CD8-positive, alpha-beta memory T cell (primary cell): ENCODE data around the gene ETAA1. TPM values are rescaled to one million over a fixed set of nuclear protein-coding genes. Genes with fewer than 3 reads are reported as not detected.
A peak's percentile ranks its signal among the peaks of the same experiment; 100 is the strongest.

ENCODE experiments used
- CTCF ChIA-PET: fragments of 350-600 bp; sonication (Branson Sonifier 250); formaldehyde crosslinking; loops from one replicate; lab custom pipeline; 2021; ENCODE audit warnings: antibody characterized with exemption; lab: Charles Lee
- POLR2A ChIA-PET: fragments of 350-600 bp; sonication (Branson Sonifier 250); formaldehyde crosslinking; loops from one replicate; lab custom pipeline; 2021; ENCODE audit warnings: antibody characterized with exemption; lab: Charles Lee
- DNase-seq, 5 donors: peaks; one replicate each; pipeline versions ENCODE4 v3.0.0 to v3.0.0-alpha.2; 2020 to 2022; ENCODE audit warnings: mixed read lengths in 1 of 5
- H3K27ac ChIP-seq: one replicate; pipeline ENCODE4 v1.7.0; 2013; ENCODE audit warnings: low read depth, mild to moderate bottlenecking, low read length, moderate library complexity
- H3K27me3 ChIP-seq: 2 replicates; pipeline ENCODE4 v1.7.0; 2013; ENCODE audit warnings: low read length, mild to moderate bottlenecking; ENCODE audit not compliant: insufficient read depth, poor library complexity, severe bottlenecking
- H3K36me3 ChIP-seq: 2 replicates; pipeline ENCODE4 v1.7.0; 2013; ENCODE audit warnings: mild to moderate bottlenecking, low read length, moderate library complexity; ENCODE audit not compliant: insufficient read depth
- H3K4me1 ChIP-seq: 2 replicates; pipeline ENCODE4 v1.7.0; 2013; ENCODE audit warnings: mild to moderate bottlenecking, low read length, moderate library complexity; ENCODE audit not compliant: insufficient read depth
- H3K4me3 ChIP-seq: 2 replicates; pipeline ENCODE4 v1.7.0; 2013; ENCODE audit warnings: mild to moderate bottlenecking, low read length
- H3K9me3 ChIP-seq: 2 replicates; pipeline ENCODE4 v1.7.0; 2013; ENCODE audit warnings: mild to moderate bottlenecking, low read length
- H3K27ac Mint-ChIP-seq, 8 donors: one replicate each; pipeline ENCODE4 v1.8.0; 2020 to 2021; ENCODE audit warnings: mixed read lengths in 8 of 8, mild to moderate bottlenecking in 6 of 8, inconsistent platforms in 3 of 8, moderate library complexity in 3 of 8
- H3K27me3 Mint-ChIP-seq, 2 donors: one replicate each; pipeline ENCODE4 v1.8.0; 2020 to 2021; ENCODE audit warnings: mixed read lengths in 2 of 2, mild to moderate bottlenecking in 1 of 2, moderate library complexity in 1 of 2
- H3K36me3 Mint-ChIP-seq, 3 donors: one replicate each; pipeline ENCODE4 v1.8.0; 2020 to 2021; ENCODE audit warnings: mixed read lengths in 3 of 3, inconsistent platforms in 1 of 3, mild to moderate bottlenecking in 1 of 3
- H3K4me1 Mint-ChIP-seq, 3 donors: one replicate each; pipeline ENCODE4 v1.8.0; 2020 to 2021; ENCODE audit warnings: mixed read lengths in 3 of 3, inconsistent platforms in 1 of 3, mild to moderate bottlenecking in 1 of 3
- H3K4me3 Mint-ChIP-seq, 7 donors: one replicate each; pipeline ENCODE4 v1.8.0; 2020 to 2021; ENCODE audit warnings: mixed read lengths in 7 of 7, mild to moderate bottlenecking in 6 of 7, moderate library complexity in 4 of 7, inconsistent platforms in 2 of 7
- H3K9me3 Mint-ChIP-seq, 5 donors: one replicate each; pipeline ENCODE4 v1.8.0; 2020 to 2022; ENCODE audit warnings: mixed read lengths in 5 of 5, mild to moderate bottlenecking in 3 of 5, moderate library complexity in 2 of 5, inconsistent platforms in 1 of 5
- polyA plus RNA-seq: library from polyadenylated mRNA; unstranded; fragments of 300-500 nt; fragmentation: Illumina TruSeq; gene quantifications from one replicate; pipeline ENCODE4 v1.2.3, GENCODE V29; 2021
- total RNA-seq, 2 experiments: library from RNA; stranded (reverse); gene quantifications; one replicate each; pipeline ENCODE4 v1.2.3, GENCODE V29; 2021

Gene ETAA1
- total and polyA plus RNA-seq, 3 experiments from 2014 or later = 5.5 to 11.4 (median 10.8) TPM

GRCh38 chr2:67388680-67389079 is 8.5 kb upstream of the ETAA1 start:
- peaks cover 0 to 4% (median 0%) of the 10 kb centered on the region in 3 donors for H3K36me3 Mint-ChIP-seq
- no peaks in the 10 kb centered on the region for H3K9me3 ChIP-seq
- no peaks in the 10 kb centered on the region for H3K36me3 ChIP-seq
- no peaks in the 10 kb centered on the region for H3K4me1 ChIP-seq
- no peaks in the 10 kb centered on the region for H3K27me3 Mint-ChIP-seq
- POLR2A ChIA-PET = no interaction called here
- no peak overlapping the region for H3K4me3 Mint-ChIP-seq
- CTCF ChIA-PET = no interaction called here
- DNase-seq = no peak
- no peaks in the 10 kb centered on the region for H3K9me3 Mint-ChIP-seq
- H3K27ac ChIP-seq = no peak overlapping the region
- H3K4me1 Mint-ChIP-seq = no peaks in the 10 kb centered on the region
- H3K27ac Mint-ChIP-seq = no peak overlapping the region
- no peaks in the 10 kb centered on the region for H3K27me3 ChIP-seq
- no peak overlapping the region for H3K4me3 ChIP-seq

- Histone ChIP-seq H3K27me3 (no peaks in the 10 kb centered on the region), H3K36me3 (no peaks in the 10 kb centered on the region), H3K27ac (no peak overlapping the region), H3K4me3 (no peak overlapping the region), H3K9me3 (no peaks in the 10 kb centered on the region), H3K4me1 (no peaks in the 10 kb centered on the region)
- no peaks in the 10 kb centered on the region for H3K9me3 Mint-ChIP-seq
- H3K27ac Mint-ChIP-seq = no peak overlapping the region
- POLR2A ChIA-PET = no interaction called here
- H3K36me3 Mint-ChIP-seq = peaks cover 0 to 4% (median 0%) of the 10 kb centered on the region in 3 donors
- no peak for DNase-seq
- no peaks in the 10 kb centered on the region for H3K4me1 Mint-ChIP-seq
- no peak overlapping the region for H3K4me3 Mint-ChIP-seq
- H3K27me3 Mint-ChIP-seq = no peaks in the 10 kb centered on the region
- CTCF ChIA-PET = no interaction called here
Observed at GRCh38 chr2:67389286-67389685, 7.8 kb upstream of the ETAA1 start.

GRCh38 chr2:67389788-67390187 is 7.3 kb upstream of the ETAA1 start:
- no peaks in the 10 kb centered on the region for H3K9me3 ChIP-seq
- no peak overlapping the region for H3K27ac ChIP-seq
- H3K4me1 ChIP-seq = no peaks in the 10 kb centered on the region
- Mint-ChIP-seq H3K27ac (no peak overlapping the region), H3K4me3 (no peak overlapping the region), H3K9me3 (no peaks in the 10 kb centered on the region), H3K4me1 (no peaks in the 10 kb centered on the region), H3K36me3 (peaks cover 0 to 4% (median 0%) of the 10 kb centered on the region in 3 donors), H3K27me3 (no peaks in the 10 kb centered on the region)
- POLR2A ChIA-PET = no interaction called here
- CTCF ChIA-PET = no interaction called here
- no peaks in the 10 kb centered on the region for H3K27me3 ChIP-seq
- no peaks in the 10 kb centered on the region for H3K36me3 ChIP-seq
- DNase-seq = no peak
- no peak overlapping the region for H3K4me3 ChIP-seq

- Mint-ChIP-seq H3K9me3 (no peaks in the 10 kb centered on the region), H3K4me3 (no peak overlapping the region), H3K36me3 (peaks cover 0 to 9% (median 0%) of the 10 kb centered on the region in 3 donors), H3K27ac (no peak overlapping the region), H3K4me1 (peaks cover 9 to 11% (median 10%) of the 10 kb centered on the region in 3 donors), H3K27me3 (no peaks in the 10 kb centered on the region)
- Histone ChIP-seq H3K27ac (no peak overlapping the region), H3K36me3 (no peaks in the 10 kb centered on the region), H3K4me3 (no peak overlapping the region), H3K4me1 (no peaks in the 10 kb centered on the region), H3K27me3 (no peaks in the 10 kb centered on the region), H3K9me3 (no peaks in the 10 kb centered on the region)
- POLR2A ChIA-PET = no interaction called here
- no peak for DNase-seq
- CTCF ChIA-PET = no interaction called here
Observed at GRCh38 chr2:67393237-67393636, 3.9 kb upstream of the ETAA1 start.

- peaks cover 10 to 16% (median 10%) of the 10 kb centered on the region in 3 donors for H3K4me1 Mint-ChIP-seq
- H3K36me3 ChIP-seq = no peaks in the 10 kb centered on the region
- peak overlapping the region in 1 of 7 donors; percentile 24 for H3K4me3 Mint-ChIP-seq
- DNase-seq = no peak
- H3K4me1 ChIP-seq = peaks cover 6% of the 10 kb centered on the region
- CTCF ChIA-PET = no interaction called here
- no peak overlapping the region for H3K4me3 ChIP-seq
- H3K27ac ChIP-seq = no peak overlapping the region
- POLR2A ChIA-PET = no interaction called here
- no peak overlapping the region for H3K27ac Mint-ChIP-seq
- no peaks in the 10 kb centered on the region for H3K27me3 ChIP-seq
- H3K9me3 ChIP-seq = no peaks in the 10 kb centered on the region
- H3K9me3 Mint-ChIP-seq = no peaks in the 10 kb centered on the region
- H3K36me3 Mint-ChIP-seq = peaks cover 0 to 9% (median 0%) of the 10 kb centered on the region in 3 donors
- H3K27me3 Mint-ChIP-seq = no peaks in the 10 kb centered on the region
Observed at GRCh38 chr2:67394734-67395133, 2.4 kb upstream of the ETAA1 start.

GRCh38 chr2:67399144-67399543 is 2.0 kb downstream of the ETAA1 start:
- Mint-ChIP-seq H3K27me3 (no peaks in the 10 kb centered on the region), H3K27ac (peak overlapping the region in 1 of 8 donors; percentile 86), H3K9me3 (no peaks in the 10 kb centered on the region), H3K4me3 (peak overlapping the region in 3 of 7 donors; percentile 40 to 99 (median 99)), H3K36me3 (peaks cover 5 to 25% (median 5%) of the 10 kb centered on the region in 3 donors), H3K4me1 (peaks cover 18 to 28% (median 21%) of the 10 kb centered on the region in 3 donors)
- no peaks in the 10 kb centered on the region for H3K27me3 ChIP-seq
- ChIA-PET CTCF (no interaction called here), POLR2A (no interaction called here)
- no peaks in the 10 kb centered on the region for H3K9me3 ChIP-seq
- no peak overlapping the region for H3K4me3 ChIP-seq
- H3K36me3 ChIP-seq = no peaks in the 10 kb centered on the region
- H3K4me1 ChIP-seq = peaks cover 6% of the 10 kb centered on the region
- DNase-seq = no peak
- H3K27ac ChIP-seq = no peak overlapping the region

GRCh38 chr2:67399831-67400489 is 2.8 kb downstream of the ETAA1 start:
- Histone ChIP-seq H3K4me3 (no peak overlapping the region), H3K27ac (no peak overlapping the region), H3K36me3 (no peaks in the 10 kb centered on the region), H3K9me3 (no peaks in the 10 kb centered on the region), H3K27me3 (no peaks in the 10 kb centered on the region), H3K4me1 (peaks cover 6% of the 10 kb centered on the region)
- H3K27ac Mint-ChIP-seq = peak overlapping the region in 2 of 8 donors; percentile 16 to 24
- H3K4me3 Mint-ChIP-seq = peak overlapping the region in 1 of 7 donors; percentile 44
- H3K9me3 Mint-ChIP-seq = no peaks in the 10 kb centered on the region
- H3K27me3 Mint-ChIP-seq = no peaks in the 10 kb centered on the region
- CTCF ChIA-PET = no interaction called here
- no peak for DNase-seq
- H3K4me1 Mint-ChIP-seq = peaks cover 23 to 36% (median 29%) of the 10 kb centered on the region in 3 donors
- POLR2A ChIA-PET = no interaction called here
- peaks cover 11 to 33% (median 13%) of the 10 kb centered on the region in 3 donors for H3K36me3 Mint-ChIP-seq

- no peak for DNase-seq
- H3K4me1 ChIP-seq = peaks cover 6% of the 10 kb centered on the region
- Mint-ChIP-seq H3K27me3 (no peaks in the 10 kb centered on the region), H3K27ac (no peak overlapping the region), H3K9me3 (no peaks in the 10 kb centered on the region), H3K4me3 (no peak overlapping the region), H3K4me1 (peaks cover 25 to 40% (median 35%) of the 10 kb centered on the region in 3 donors), H3K36me3 (peaks cover 15 to 38% (median 17%) of the 10 kb centered on the region in 3 donors)
- no peaks in the 10 kb centered on the region for H3K9me3 ChIP-seq
- ChIA-PET POLR2A (no interaction called here), CTCF (no interaction called here)
- H3K36me3 ChIP-seq = no peaks in the 10 kb centered on the region
- no peaks in the 10 kb centered on the region for H3K27me3 ChIP-seq
- no peak overlapping the region for H3K27ac ChIP-seq
- H3K4me3 ChIP-seq = no peak overlapping the region
Observed at GRCh38 chr2:67400560-67401485, 3.7 kb downstream of the ETAA1 start.
